ENCODE data around the gene TPCN1.
A peak's percentile ranks its signal among the peaks of the same experiment; 100 is the strongest.

Gene TPCN1

GRCh38 chr12:113292091-113292490, 70.8 kb downstream of the TPCN1 start:
- TF ChIP-seq POLR2A (IDR thresholded peaks at IDR 0.05; ENCODE audit: low read length) (no peak), GATA1 (IDR thresholded peaks at IDR 0.05; ENCODE audit: low read depth, low read length) (no peak)
- no peak for DNase-seq

GRCh38 chr12:113292547-113292946, 71.3 kb downstream of the TPCN1 start:
- TF ChIP-seq POLR2A (IDR thresholded peaks at IDR 0.05; ENCODE audit: low read length) (no peak), GATA1 (IDR thresholded peaks at IDR 0.05; ENCODE audit: low read depth, low read length) (no peak)
- DNase-seq = no peak

GRCh38 chr12:113293100-113293499, 71.8 kb downstream of the TPCN1 start:
- TF ChIP-seq GATA1 (IDR thresholded peaks at IDR 0.05; ENCODE audit: low read depth, low read length) = no peak
- TF ChIP-seq POLR2A (IDR thresholded peaks at IDR 0.05; ENCODE audit: low read length) = no peak
- DNase-seq = no peak

GRCh38 chr12:113295886-113296556, 74.8 kb downstream of the TPCN1 start:
- TF ChIP-seq GATA1 (IDR thresholded peaks at IDR 0.05; ENCODE audit: low read depth, low read length) = no peak
- TF ChIP-seq POLR2A (IDR thresholded peaks at IDR 0.05; ENCODE audit: low read length) = no peak
- no peak for DNase-seq

- TF ChIP-seq POLR2A (IDR thresholded peaks at IDR 0.05; ENCODE audit: low read length) (no peak), GATA1 (IDR thresholded peaks at IDR 0.05; ENCODE audit: low read depth, low read length) (no peak)
- DNase-seq = no peak
Measured at GRCh38 chr12:113296557-113297213, 75.4 kb downstream of the TPCN1 start.

- TF ChIP-seq POLR2A (IDR thresholded peaks at IDR 0.05; ENCODE audit: low read length) (no peak), GATA1 (IDR thresholded peaks at IDR 0.05; ENCODE audit: low read depth, low read length) (no peak)
- DNase-seq = no peak
Measured at GRCh38 chr12:113297214-113297587, 75.9 kb downstream of the TPCN1 start.

- no peak for DNase-seq
- TF ChIP-seq POLR2A (IDR thresholded peaks at IDR 0.05; ENCODE audit: low read length) (no peak), GATA1 (IDR thresholded peaks at IDR 0.05; ENCODE audit: low read depth, low read length) (no peak)
Measured at GRCh38 chr12:113297621-113298471, 76.6 kb downstream of the TPCN1 start.

- TF ChIP-seq POLR2A (IDR thresholded peaks at IDR 0.05; ENCODE audit: low read length) (no peak), GATA1 (IDR thresholded peaks at IDR 0.05; ENCODE audit: low read depth, low read length) (no peak)
- DNase-seq = no peak
Measured at GRCh38 chr12:113298472-113298817, 77.2 kb downstream of the TPCN1 start.

- DNase-seq = peak; percentile 53 to 55
- TF ChIP-seq GATA1 (IDR thresholded peaks at IDR 0.05; ENCODE audit: low read depth, low read length) = no peak
- no peak for TF ChIP-seq POLR2A (IDR thresholded peaks at IDR 0.05; ENCODE audit: low read length)
Measured at GRCh38 chr12:113298861-113299545, 77.7 kb downstream of the TPCN1 start.

GRCh38 chr12:113299619-113300237, 78.5 kb downstream of the TPCN1 start:
- peak; percentile 25 for DNase-seq
- TF ChIP-seq GATA1 (IDR thresholded peaks at IDR 0.05; ENCODE audit: low read depth, low read length) = no peak
- no peak for TF ChIP-seq POLR2A (IDR thresholded peaks at IDR 0.05; ENCODE audit: low read length)

- no peak for TF ChIP-seq GATA1 (IDR thresholded peaks at IDR 0.05; ENCODE audit: low read depth, low read length)
- no peak for TF ChIP-seq POLR2A (IDR thresholded peaks at IDR 0.05; ENCODE audit: low read length)
- DNase-seq = no peak
Measured at GRCh38 chr12:113301811-113302210, 80.5 kb downstream of the TPCN1 start.

- no peak for DNase-seq
- TF ChIP-seq GATA1 (IDR thresholded peaks at IDR 0.05; ENCODE audit: low read depth, low read length) = no peak
- TF ChIP-seq POLR2A (IDR thresholded peaks at IDR 0.05; ENCODE audit: low read length) = no peak
Measured at GRCh38 chr12:113302466-113302865, 81.2 kb downstream of the TPCN1 start.

- no peak for TF ChIP-seq POLR2A (IDR thresholded peaks at IDR 0.05; ENCODE audit: low read length)
- TF ChIP-seq GATA1 (IDR thresholded peaks at IDR 0.05; ENCODE audit: low read depth, low read length) = no peak
- no peak for DNase-seq
Measured at GRCh38 chr12:113302886-113303640, 81.8 kb downstream of the TPCN1 start.
